Activated naive CD4-positive, alpha-beta T cell treated with Interleukin-2 at 50 U/mL for 16 hours (primary cell): ENCODE results near the gene RAD51B.

Experiments used
- DNase-seq: peaks from one replicate; pipeline ENCODE4 v3.0.0-alpha.2; 2020

Gene RAD51B

GRCh38 chr14:68704736-68705720, 885.4 kb downstream of the RAD51B start:
- DNase-seq, result no peak

GRCh38 chr14:68705741-68706283, 886.2 kb downstream of the RAD51B start:
- no peak for DNase-seq

- no peak for DNase-seq
These were observed 887.9 kb downstream of the RAD51B start for GRCh38 chr14:68707482-68707881.

GRCh38 chr14:68708343-68708742, 888.8 kb downstream of the RAD51B start:
- no peak for DNase-seq

- no peak for DNase-seq
These were observed 889.4 kb downstream of the RAD51B start for GRCh38 chr14:68709007-68709406.

- no peak for DNase-seq
These were observed 891.2 kb downstream of the RAD51B start for GRCh38 chr14:68710776-68711175.

GRCh38 chr14:68711561-68712309, 892.2 kb downstream of the RAD51B start:
- no peak for DNase-seq

GRCh38 chr14:68712703-68713370, 893.3 kb downstream of the RAD51B start:
- no peak for DNase-seq

GRCh38 chr14:68713782-68714181, 894.2 kb downstream of the RAD51B start:
- DNase-seq, result no peak

- DNase-seq, result peak; percentile 5
These were observed 895.7 kb downstream of the RAD51B start for GRCh38 chr14:68714991-68715924.

GRCh38 chr14:68716698-68717097, 897.1 kb downstream of the RAD51B start:
- DNase-seq, result no peak

- DNase-seq, result no peak
These were observed 898.7 kb downstream of the RAD51B start for GRCh38 chr14:68718023-68718990.

- DNase-seq, result no peak
These were observed 900.2 kb downstream of the RAD51B start for GRCh38 chr14:68719634-68720384.

GRCh38 chr14:68722186-68722585, 902.6 kb downstream of the RAD51B start:
- no peak for DNase-seq

- DNase-seq, result no peak
These were observed 903.5 kb downstream of the RAD51B start for GRCh38 chr14:68722968-68723566.

- no peak for DNase-seq
These were observed 904.3 kb downstream of the RAD51B start for GRCh38 chr14:68723808-68724268.

- no peak for DNase-seq
These were observed 905.3 kb downstream of the RAD51B start for GRCh38 chr14:68724914-68725313.

GRCh38 chr14:68726093-68726695, 906.6 kb downstream of the RAD51B start:
- no peak for DNase-seq
